Fibroblast of skin of left quadriceps (primary cell): ENCODE measurements around the gene DDX25.

Experiments
- DNase-seq, 2 experiments: peaks; one replicate each; pipeline ENCODE4 v3.0.0-alpha.2; 2013; ENCODE audit warnings: low read depth in 2 of 2

Gene DDX25

GRCh38 chr11:125950696-125951651 lies 46.7 kb downstream of the DDX25 start:
- no peak for DNase-seq

- no peak for DNase-seq
Observed at GRCh38 chr11:125951731-125952130, 47.4 kb downstream of the DDX25 start.

- DNase-seq, result no peak
Observed at GRCh38 chr11:125952559-125952958, 48.3 kb downstream of the DDX25 start.

- no peak for DNase-seq
Observed at GRCh38 chr11:125952973-125953372, 48.7 kb downstream of the DDX25 start.

- DNase-seq, result no peak
Observed at GRCh38 chr11:125953401-125953935, 49.2 kb downstream of the DDX25 start.

- no peak for DNase-seq
Observed at GRCh38 chr11:125954123-125954944, 50.0 kb downstream of the DDX25 start.

GRCh38 chr11:125954945-125955640 lies 50.8 kb downstream of the DDX25 start:
- DNase-seq, result no peak

GRCh38 chr11:125955856-125956255 lies 51.5 kb downstream of the DDX25 start:
- DNase-seq, result no peak

- DNase-seq, result no peak
Observed at GRCh38 chr11:125956391-125957134, 52.3 kb downstream of the DDX25 start.

GRCh38 chr11:125957618-125958332 lies 53.5 kb downstream of the DDX25 start:
- DNase-seq, result no peak

GRCh38 chr11:125958872-125959400 lies 54.6 kb downstream of the DDX25 start:
- DNase-seq, result no peak

GRCh38 chr11:125959511-125959910 lies 55.2 kb downstream of the DDX25 start:
- DNase-seq, result no peak

- DNase-seq, result no peak
Observed at GRCh38 chr11:125959931-125960330, 55.6 kb downstream of the DDX25 start.

- no peak for DNase-seq
Observed at GRCh38 chr11:125960771-125961170, 56.5 kb downstream of the DDX25 start.

GRCh38 chr11:125967515-125967914 lies 63.2 kb downstream of the DDX25 start:
- DNase-seq, result no peak

GRCh38 chr11:125968354-125968753 lies 64.0 kb downstream of the DDX25 start:
- no peak for DNase-seq

- no peak for DNase-seq
Observed at GRCh38 chr11:125971618-125972017, 67.3 kb downstream of the DDX25 start.

- no peak for DNase-seq
Observed at GRCh38 chr11:125974284-125974683, 70.0 kb downstream of the DDX25 start.

- DNase-seq, result no peak
Observed at GRCh38 chr11:125975634-125976033, 71.3 kb downstream of the DDX25 start.

GRCh38 chr11:125976156-125976555 lies 71.8 kb downstream of the DDX25 start:
- no peak for DNase-seq
